CD4-positive, alpha-beta T cell treated with Interleukin-1 beta for 1 hour (primary cell): ENCODE measurements around the gene TUBB4B.

Source experiments
- DNase-seq, 2 donors: peaks; one replicate each; pipeline ENCODE4 v3.0.0-alpha.2; 2020 to 2022

The TUBB4B gene

DNA sequence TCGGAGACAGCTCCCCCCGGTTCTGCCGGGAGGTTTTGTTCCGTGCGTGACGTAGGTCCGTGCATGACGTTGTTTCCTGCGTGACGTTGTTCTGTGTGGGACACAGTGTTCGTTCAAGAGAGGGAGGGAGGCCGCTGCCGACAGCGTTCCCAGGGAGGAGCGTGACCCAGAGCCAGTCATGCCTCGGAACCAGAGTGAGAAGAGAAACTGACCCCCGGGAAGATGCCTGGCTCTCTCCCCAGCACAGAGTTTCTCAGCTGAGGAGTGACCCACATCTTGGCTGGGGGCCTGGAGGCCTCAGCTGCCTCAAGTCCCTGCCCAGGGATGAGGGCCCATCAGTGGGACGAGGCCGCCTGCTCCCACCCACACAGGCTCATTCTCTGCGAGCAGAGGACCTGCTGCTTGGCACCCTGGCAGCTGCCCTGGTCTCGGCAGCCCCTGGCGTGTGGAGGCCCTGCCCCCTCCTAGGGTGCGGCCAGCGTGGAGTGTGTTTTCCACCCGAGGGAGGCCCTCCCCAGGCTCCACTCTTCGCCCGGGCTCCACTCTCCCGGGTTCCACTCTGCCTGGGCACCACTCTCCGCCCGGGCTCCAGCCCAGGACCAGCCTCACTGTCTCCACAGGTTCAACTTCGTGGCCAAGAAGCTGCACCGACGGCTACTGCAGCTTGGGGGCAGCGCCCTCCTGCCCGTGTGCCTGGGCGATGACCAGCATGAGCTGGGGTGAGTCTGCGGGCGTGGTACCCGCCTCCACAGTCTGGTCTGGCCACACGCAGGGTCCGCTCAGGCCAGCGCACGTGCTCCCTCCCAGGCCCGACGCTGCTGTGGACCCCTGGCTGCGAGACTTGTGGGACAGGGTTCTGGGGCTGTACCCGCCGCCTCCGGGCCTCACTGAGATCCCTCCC is 27.7 kb upstream of the TUBB4B start:
- DNase-seq = no peak

DNA sequence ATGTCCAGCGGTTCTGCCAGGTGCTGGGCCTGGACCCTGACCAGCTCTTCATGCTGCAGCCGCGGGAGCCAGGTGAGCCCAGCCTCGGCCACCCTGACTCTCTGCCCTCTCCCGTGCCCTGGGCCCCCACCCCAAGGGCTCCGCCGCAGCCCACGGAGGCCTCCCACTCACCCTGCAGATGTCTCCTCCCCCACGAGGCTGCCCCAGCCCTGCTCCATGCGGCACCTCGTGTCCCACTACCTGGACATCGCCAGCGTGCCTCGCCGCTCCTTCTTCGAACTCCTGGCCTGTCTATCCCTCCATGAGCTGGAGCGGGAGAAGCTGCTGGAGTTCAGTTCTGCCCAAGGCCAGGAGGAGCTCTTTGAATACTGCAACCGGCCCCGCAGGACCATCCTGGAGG is 26.5 kb upstream of the TUBB4B start:
- no peak for DNase-seq

DNA sequence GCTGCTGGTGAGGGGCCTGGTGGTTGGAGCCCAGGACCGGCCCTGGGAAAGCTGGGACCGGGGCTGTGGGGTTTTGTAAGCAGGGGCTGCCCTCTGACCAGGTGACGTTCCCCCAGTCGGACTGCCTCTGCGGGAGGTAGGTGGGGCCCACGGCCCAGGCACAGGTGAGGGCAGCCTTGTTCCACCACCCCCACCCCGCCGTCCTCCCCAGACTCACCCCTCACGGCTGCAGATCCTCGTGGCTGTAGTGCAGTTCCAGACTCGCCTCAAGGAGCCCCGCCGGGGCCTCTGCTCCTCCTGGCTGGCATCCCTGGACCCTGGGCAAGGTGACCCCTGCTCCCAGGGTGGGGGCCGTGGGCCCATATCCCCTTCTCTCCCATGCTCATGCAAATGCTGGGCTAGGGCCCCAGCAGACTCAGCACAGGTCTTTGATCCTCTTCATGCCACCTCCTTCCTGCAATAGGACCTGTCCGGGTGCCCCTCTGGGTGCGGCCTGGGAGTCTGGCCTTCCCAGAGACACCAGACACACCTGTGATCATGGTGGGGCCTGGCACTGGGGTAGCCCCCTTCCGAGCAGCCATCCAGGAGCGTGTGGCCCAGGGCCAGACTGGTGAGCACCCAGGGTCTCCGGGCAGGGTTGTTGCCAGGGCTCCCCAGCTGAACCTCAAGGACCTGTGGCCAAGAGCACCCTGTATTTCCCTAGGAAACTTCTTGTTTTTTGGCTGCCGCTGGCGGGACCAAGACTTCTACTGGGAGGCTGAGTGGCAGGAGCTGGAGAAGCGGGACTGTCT is 25.7 kb upstream of the TUBB4B start:
- DNase-seq = no peak

DNA sequence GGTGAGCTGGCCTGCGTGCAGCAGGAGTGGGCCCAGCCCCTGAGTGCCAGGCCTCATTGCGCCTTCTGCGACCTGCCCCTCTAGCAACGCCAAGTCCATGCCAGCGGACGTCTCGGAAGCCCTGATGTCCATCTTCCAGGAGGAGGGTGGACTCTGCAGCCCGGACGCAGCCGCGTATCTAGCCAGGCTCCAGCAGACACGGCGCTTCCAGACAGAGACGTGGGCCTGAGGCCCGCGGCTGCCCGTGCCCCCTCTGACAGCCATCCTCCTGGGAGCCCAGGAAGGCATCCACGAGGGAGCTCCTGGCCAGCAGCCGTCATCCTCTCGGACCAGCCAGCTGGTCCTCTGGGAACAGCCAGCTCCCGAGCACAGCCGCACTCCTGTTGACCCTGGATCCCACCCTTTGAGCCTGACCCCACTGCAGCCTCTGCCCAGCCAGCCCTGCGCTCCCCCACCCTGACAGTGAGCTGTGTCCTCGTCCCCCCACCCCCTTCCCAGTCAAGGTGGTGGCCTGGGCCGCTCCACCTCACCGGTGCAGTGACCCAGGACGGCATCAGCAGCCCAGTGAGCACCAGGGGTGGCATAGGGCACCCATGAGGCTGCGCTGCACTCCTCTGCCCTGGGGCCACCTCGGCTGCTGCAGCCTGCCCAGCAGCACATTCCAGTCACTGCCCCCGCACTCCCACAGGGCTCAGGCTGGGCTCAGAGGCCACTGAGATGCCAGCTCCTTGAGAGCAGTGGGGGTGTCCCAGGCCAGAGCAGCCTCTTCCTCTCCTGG is 24.7 kb upstream of the TUBB4B start:
- DNase-seq = no peak

DNA sequence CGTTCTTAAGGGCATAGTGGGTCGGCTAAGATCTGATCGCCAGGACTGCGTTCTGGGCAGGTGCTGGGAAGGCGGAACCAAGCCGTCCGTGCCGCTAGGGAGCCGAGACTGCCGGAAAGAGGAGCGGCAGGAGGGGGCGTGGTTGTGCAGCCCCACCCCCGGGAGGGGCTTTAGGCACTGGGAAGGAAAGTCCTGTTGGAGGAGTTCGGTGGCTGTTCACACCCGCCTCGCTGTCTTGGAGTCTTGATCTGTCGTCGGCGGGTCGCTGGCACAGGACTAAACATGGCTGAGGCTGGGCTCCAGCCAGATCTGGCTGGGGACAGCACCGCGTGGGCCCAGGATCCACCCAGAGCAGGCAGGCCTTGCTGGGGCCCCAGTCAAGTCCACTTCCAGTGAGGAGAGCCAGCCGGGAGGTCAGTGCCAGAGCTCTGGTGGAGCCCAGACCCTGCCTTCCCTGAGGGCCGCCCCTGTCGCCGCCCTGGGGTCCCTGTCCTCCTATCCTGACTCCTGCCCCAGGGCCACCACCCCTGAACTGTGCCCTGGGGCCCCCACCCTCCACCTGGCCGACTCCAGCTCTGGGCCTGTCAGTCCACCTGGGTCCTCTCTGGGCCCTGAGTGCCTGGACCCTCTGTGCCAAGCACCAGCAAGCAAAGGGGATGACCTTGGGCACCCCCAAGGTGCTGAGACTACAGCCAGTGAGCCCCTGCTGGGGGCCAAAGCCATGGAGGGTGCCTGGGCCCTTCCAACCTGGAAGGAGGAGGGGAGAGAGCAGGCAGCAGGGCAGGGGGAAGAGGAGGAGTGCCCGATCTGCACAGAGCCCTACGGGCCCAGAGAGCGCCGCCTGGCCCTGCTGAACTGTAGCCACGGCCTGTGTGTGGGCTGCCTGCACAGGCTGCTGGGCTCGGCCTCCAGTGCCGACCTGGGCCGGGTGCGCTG is 23.5 kb upstream of the TUBB4B start:
- no peak for DNase-seq

- no peak for DNase-seq
Observed at GRCh38 chr9:137218212-137218753, 22.8 kb upstream of the TUBB4B start.

DNA sequence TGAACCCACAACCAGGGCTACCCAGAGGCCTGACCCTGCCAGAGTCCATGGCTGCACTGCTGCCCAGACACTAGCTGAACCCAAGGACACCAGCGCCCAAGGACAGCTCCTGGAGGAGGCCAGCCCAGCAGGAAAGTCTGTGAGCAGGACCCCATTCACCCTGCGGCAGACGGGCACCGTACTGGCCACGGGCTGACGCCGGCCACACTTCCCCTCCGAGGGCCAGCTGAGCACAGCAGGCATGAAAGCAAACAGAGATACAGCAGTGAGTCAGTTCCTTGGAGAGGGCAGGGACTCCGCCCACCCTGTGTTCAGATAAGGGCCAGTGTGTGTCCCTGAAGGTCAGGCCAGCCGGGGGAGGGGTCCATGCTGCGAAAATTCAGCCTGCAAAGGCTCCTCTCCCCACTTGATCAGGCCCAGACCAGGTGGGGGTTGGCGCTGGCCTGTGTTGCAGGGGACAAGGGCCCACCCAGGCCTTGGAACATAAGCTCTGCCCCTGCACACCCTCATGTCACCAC is 22.3 kb upstream of the TUBB4B start:
- DNase-seq = no peak

DNA sequence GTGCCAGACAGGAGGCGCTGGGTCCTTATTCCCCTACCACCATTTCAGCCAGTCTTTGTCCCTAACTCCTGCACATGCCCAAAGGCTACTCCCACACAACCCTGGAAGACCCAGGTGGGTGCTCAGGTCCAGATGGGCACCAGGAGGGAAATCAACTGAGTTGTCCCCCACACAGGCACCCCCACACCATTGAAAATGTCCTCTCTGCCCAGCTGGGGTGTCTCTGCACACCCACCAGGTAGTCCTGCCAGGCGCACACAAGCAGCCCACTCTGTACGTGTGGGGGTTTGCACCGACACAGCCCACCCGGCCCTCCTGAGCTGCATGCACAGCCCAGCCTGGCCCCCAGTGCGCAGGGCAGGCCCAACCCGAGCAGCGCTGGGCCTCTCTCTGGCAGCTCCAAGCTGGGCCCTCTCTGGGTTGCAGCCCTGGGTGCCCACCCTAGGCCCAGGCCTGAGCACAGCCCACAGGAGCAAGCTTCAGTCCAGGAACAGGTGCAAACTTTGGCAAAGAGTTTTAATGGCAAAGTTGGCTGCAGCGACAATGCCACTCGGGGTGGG is 21.2 kb upstream of the TUBB4B start:
- DNase-seq = no peak

DNA sequence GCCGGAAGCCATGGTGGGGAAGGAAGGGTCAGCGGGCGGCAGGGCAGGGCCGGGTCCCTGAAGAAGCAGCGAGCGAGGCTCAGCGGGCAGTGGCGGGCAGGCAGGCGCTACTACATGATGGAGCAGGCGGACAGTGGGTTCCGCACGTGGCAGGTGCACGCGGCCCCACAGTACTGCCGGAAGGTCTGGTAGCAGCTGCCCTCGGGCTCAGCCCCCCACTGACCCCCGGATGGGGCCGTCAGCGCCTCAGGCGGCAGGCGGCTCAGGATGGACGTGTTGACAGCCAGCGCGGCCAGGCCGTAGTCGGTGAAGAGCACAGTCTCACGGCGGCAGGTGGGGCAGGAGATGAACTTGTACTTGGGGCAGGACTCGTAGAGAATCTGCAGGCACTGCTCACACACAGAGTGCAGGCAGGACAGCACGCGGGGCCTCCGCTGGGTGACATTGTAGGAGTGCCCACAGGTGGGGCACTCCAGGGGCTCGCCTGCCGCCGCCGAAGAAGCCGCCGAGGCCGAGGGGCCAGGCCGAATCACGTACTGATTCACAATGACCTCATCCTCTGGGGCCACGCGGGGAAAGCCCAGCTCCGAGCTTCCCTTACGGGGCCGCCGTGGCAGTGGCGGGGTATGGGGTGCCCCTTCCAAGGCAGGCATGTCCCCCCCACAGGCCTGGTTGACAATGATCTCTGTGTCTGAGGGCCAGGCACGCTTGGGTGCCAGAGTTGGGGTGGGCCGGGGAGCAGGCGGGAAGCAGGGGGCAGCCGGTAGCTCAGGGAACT is 20.6 kb upstream of the TUBB4B start:
- DNase-seq = no peak

- no peak for DNase-seq
Observed at GRCh38 chr9:137221095-137221505, 20.0 kb upstream of the TUBB4B start.

GRCh38 chr9:137221506-137222111 is 19.5 kb upstream of the TUBB4B start:
- DNase-seq = peak in 1 of 2 donors; percentile 17

- DNase-seq = peak in 1 of 2 donors; percentile 8
Observed at GRCh38 chr9:137222190-137223077, 18.7 kb upstream of the TUBB4B start, which contains the start of gene RNF208. Gene RNF208, minus strand, starts transcription at chr9:137222240. Its CDS starts 1,028 bp downstream, at chr9:137221212.

DNA sequence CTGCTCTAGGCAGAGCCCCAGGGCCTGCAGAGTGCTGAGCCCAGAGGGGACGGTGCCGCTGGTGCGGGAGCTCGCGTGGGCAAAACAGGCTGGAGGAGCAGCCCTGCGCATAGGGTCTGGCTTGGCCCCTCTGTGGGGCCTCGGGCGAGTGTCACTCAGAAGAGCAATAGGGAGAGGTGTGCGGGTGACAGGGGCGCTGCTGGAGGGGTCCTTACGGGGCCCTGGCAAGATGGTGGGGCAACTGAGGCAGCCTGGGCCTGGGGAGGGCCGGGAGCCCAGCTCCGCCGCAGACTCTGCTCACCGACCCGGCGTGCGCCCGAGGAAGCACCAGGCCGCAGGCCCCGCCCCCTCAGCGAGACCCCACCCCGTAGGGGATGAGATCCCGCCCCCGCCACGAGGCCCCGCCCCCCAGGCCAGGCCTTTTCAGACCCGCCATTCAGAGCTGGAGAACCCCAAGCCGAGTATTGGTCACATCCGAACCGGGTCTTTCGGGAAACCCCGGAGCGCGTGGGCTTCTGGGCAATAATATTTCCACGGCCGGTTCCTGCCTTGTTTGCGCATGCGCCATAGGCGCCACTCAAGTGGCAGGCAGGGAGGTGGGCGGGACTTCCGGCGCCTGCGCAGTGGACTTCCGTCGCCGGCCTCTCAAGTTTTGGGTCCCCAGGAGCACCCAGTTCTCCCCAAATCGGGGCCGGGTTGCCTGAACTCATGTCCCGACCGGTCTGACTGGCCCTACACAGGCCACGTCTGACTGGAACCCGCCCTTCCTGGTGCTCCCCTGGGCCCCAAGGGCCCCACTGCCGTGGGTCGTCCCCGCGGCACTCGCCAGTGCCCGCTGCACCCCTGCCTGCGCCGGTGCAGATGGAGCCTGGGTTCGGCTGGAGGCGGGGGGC is 17.8 kb upstream of the TUBB4B start:
- peak; percentile 99 to 100 for DNase-seq

GRCh38 chr9:137224830-137225694 is 16.0 kb upstream of the TUBB4B start, which contains the start of gene CYSRT1:
Gene CYSRT1, plus strand, starts transcription at chr9:137225174. Its CDS starts 448 bp downstream, at chr9:137225622.
- peak in 1 of 2 donors; percentile 10 for DNase-seq

GRCh38 chr9:137225699-137226331 is 15.3 kb upstream of the TUBB4B start:
- DNase-seq = no peak
